ENCODE measurements around the gene AP1G2. TPM values are rescaled to one million over a fixed set of nuclear protein-coding genes. Genes with fewer than 3 reads are reported as not detected.

Gene AP1G2
- total and polyA plus RNA-seq, 2 of the 13 experiments (the other 11 are each of a cell fraction or from before 2014, with no cell fraction given): 96.9 to 611 TPM

GRCh38 chr14:23583761-23584526, 16.4 kb upstream of the AP1G2 start (continued):
- TF ChIP-seq IRX3 (CRISPR knock-in tag; IDR thresholded peaks at IDR 0.05; ENCODE audit: borderline replicate concordance, low read depth) (peak; percentile 99), MNT (IDR thresholded peaks at IDR 0.05) (peak; percentile 22; the same call in 1 of the 2 replicates), TGIF2 (CRISPR knock-in tag; IDR thresholded peaks at IDR 0.05) (peak; percentile 85), ZNF770 (CRISPR knock-in tag; IDR thresholded peaks at IDR 0.05) (peak; percentile 65; the same call in 1 of the 2 replicates), SKIL (CRISPR knock-in tag; IDR thresholded peaks at IDR 0.05; ENCODE audit: borderline replicate concordance) (0 out of 2 replicates have a peak, but pooled peaks have one; percentile 21), ZNF704 (CRISPR knock-in tag; IDR thresholded peaks at IDR 0.05; ENCODE audit: borderline replicate concordance) (peak; percentile 89), ZNF800 (CRISPR knock-in tag; IDR thresholded peaks at IDR 0.05) (peak; percentile 89), ZNF576 (CRISPR knock-in tag; IDR thresholded peaks at IDR 0.05) (peak; percentile 95; the same call in 1 of the 2 replicates), ZFYVE20 (CRISPR knock-in tag; IDR thresholded peaks at IDR 0.05; ENCODE audit: borderline replicate concordance, low read depth) (peak; percentile 98), ZNF75D (CRISPR knock-in tag; IDR thresholded peaks at IDR 0.05; ENCODE audit: borderline replicate concordance) (peak; percentile 93; the same call in 1 of the 2 replicates), PTBP1 (IDR thresholded peaks at IDR 0.05; ENCODE audit: low read depth, low read length, poor library complexity, severe bottlenecking) (peak; percentile 99), ZFP36L2 (CRISPR knock-in tag; IDR thresholded peaks at IDR 0.05) (peak; percentile 97), ZNF251 (CRISPR knock-in tag; IDR thresholded peaks at IDR 0.05) (peak; percentile 96; the same call in 1 of the 2 replicates), ZNF274 (CRISPR knock-in tag; IDR thresholded peaks at IDR 0.05) (peak; percentile 95; the same call in 1 of the 2 replicates), POLR2AphosphoS2 (IDR thresholded peaks at IDR 0.05; ENCODE audit: low read depth, low read length) (peak; percentile 97), THAP11 (CRISPR knock-in tag; IDR thresholded peaks at IDR 0.05) (peak; percentile 86), ZNF615 (CRISPR knock-in tag; IDR thresholded peaks at IDR 0.05; ENCODE audit: borderline replicate concordance) (peak; percentile 97), YEATS4 (CRISPR knock-in tag; IDR thresholded peaks at IDR 0.05; ENCODE audit: borderline replicate concordance) (peak; percentile 74), DMAP1 (CRISPR knock-in tag; IDR thresholded peaks at IDR 0.05) (peak; percentile 79; the same call in 1 of the 2 replicates)
